ENCODE results near the gene DAZAP2. TPM values are rescaled to one million over a fixed set of nuclear protein-coding genes. Genes with fewer than 3 reads are reported as not detected.

Gene DAZAP2, protein sequence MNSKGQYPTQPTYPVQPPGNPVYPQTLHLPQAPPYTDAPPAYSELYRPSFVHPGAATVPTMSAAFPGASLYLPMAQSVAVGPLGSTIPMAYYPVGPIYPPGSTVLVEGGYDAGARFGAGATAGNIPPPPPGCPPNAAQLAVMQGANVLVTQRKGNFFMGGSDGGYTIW
- total RNA-seq (169 TPM), polyA plus RNA-seq (279 TPM)
- long read RNA-seq, donor 1, transcript DAZAP2-201 (4 exons, 2,598 nt), result major isoform, 15 of 16 reads
- long read RNA-seq, donor 1, partial matches to known transcripts, result 0 of 16 reads
- long read RNA-seq, donor 1, other reads (novel, unspliced or antisense), result 0 of 16 reads
- long read RNA-seq, donor 2, result 0 reads
- long read RNA-seq, donor 3, transcript DAZAP2-206 (2 exons, 598 nt), result minor isoform, 5 of 151 reads
- long read RNA-seq, donor 3, transcript DAZAP2-201 (4 exons, 2,598 nt), result major isoform, 119 of 151 reads
- long read RNA-seq, donor 3, transcript DAZAP2-214 (2 exons, 3,664 nt), result minor isoform, 10 of 151 reads
- long read RNA-seq, donor 3, partial matches to known transcripts, result 12 of 151 reads
- long read RNA-seq, donor 3, other reads (novel, unspliced or antisense), result 0 of 151 reads
- long read RNA-seq, donor 4, transcript DAZAP2-214 (2 exons, 3,664 nt), result minor isoform, 9 of 54 reads
- long read RNA-seq, donor 4, transcript DAZAP2-201 (4 exons, 2,598 nt), result major isoform, 40 of 54 reads
- long read RNA-seq, donor 4, partial matches to known transcripts, result 0 of 54 reads
- long read RNA-seq, donor 4, other reads (novel, unspliced or antisense), result 0 of 54 reads
- long read RNA-seq, donor 5, transcript DAZAP2-206 (2 exons, 598 nt), result minor isoform, 11 of 156 reads
- long read RNA-seq, donor 5, transcript DAZAP2-201 (4 exons, 2,598 nt), result major isoform, 120 of 156 reads
- long read RNA-seq, donor 5, transcript DAZAP2-214 (2 exons, 3,664 nt), result minor isoform, 10 of 156 reads
- long read RNA-seq, donor 5, partial matches to known transcripts, result 8 of 156 reads
- long read RNA-seq, donor 5, other reads (novel, unspliced or antisense), result 5 of 156 reads
- long read RNA-seq, donor 6, transcript DAZAP2-206 (2 exons, 598 nt), result minor isoform, 5 of 100 reads
- long read RNA-seq, donor 6, transcript DAZAP2-214 (2 exons, 3,664 nt), result minor isoform, 18 of 100 reads
- long read RNA-seq, donor 6, transcript DAZAP2-201 (4 exons, 2,598 nt), result major isoform, 75 of 100 reads
- long read RNA-seq, donor 6, partial matches to known transcripts, result 0 of 100 reads
- long read RNA-seq, donor 6, other reads (novel, unspliced or antisense), result 0 of 100 reads
- long read RNA-seq, donor 7, transcript DAZAP2-206 (2 exons, 598 nt), result minor isoform, 5 of 113 reads
- long read RNA-seq, donor 7, transcript DAZAP2-201 (4 exons, 2,598 nt), result major isoform, 94 of 113 reads
- long read RNA-seq, donor 7, partial matches to known transcripts, result 6 of 113 reads
- long read RNA-seq, donor 7, other reads (novel, unspliced or antisense), result 0 of 113 reads
- long read RNA-seq, donor 8, transcript DAZAP2-201 (4 exons, 2,598 nt), result major isoform, 31 of 47 reads
- long read RNA-seq, donor 8, transcript DAZAP2-214 (2 exons, 3,664 nt), result minor isoform, 13 of 47 reads
- long read RNA-seq, donor 8, partial matches to known transcripts, result 0 of 47 reads
- long read RNA-seq, donor 8, other reads (novel, unspliced or antisense), result 0 of 47 reads
- long read RNA-seq, donor 9, transcript DAZAP2-201 (4 exons, 2,598 nt), result major isoform, 77 of 85 reads
- long read RNA-seq, donor 9, transcript DAZAP2-214 (2 exons, 3,664 nt), result minor isoform, 5 of 85 reads
- long read RNA-seq, donor 9, partial matches to known transcripts, result 0 of 85 reads
- long read RNA-seq, donor 9, other reads (novel, unspliced or antisense), result 0 of 85 reads
- long read RNA-seq, donor 10, transcript DAZAP2-214 (2 exons, 3,664 nt), result minor isoform, 14 of 94 reads
- long read RNA-seq, donor 10, transcript DAZAP2-201 (4 exons, 2,598 nt), result major isoform, 68 of 94 reads
- long read RNA-seq, donor 10, partial matches to known transcripts, result 6 of 94 reads
- long read RNA-seq, donor 10, other reads (novel, unspliced or antisense), result 0 of 94 reads

DNA sequence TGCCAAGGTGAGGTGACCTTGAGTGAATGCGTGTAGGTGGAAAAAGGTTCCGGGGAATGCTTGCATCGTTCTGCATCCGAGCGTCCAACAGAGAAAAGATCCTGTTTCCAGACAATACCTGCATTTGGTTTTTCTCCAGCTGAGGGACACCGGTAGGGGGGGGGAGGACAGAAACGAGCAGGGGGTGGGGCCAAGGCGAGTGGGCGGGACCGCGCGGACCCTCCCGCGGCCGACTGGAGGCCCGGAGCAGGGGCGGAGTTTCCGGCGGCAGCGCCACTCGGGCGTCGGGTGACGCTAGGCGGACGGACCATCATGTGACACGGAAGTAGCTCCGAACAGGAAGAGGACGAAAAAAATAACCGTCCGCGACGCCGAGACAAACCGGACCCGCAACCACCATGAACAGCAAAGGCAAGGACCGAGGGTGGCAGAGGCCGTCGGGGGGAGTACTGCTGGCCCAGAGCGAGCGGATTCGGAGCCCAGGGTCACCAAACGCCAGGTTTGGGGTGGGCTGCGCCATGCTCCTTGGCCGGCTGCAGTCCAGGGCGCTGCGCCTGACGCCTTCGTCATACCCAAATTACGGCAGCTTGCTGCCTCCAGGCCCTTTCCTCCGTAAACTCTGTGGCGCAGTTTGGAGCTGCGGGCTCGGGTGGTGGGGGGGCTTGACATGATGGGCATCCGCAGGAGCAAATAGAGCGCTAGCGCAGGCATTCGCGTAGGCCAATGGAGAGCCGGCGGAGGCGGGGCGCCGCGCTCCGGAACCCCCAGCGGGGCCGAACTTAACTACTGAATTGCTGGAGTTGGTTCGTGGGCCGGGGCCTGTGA lies at the start of gene DAZAP2:
Gene DAZAP2 (plus strand): TSS at position 317 of the 825 bp plus-strand sequence. CDS start 82 bp downstream, at position 399.
- H3K4me3 ChIP-seq (ENCODE audit: low read length in 2 of 2), result peak within 1 kb of the TSS; percentile 99
- H3K27ac ChIP-seq (ENCODE audit: low read depth in 1 of 2, low read length in 1 of 2), result peak within 1 kb of the TSS; percentile 100
- WGBS, result under 1% methylated on average over 70 of the region's 70 CpGs
- peaks cover 12 to 19% of the 10 kb centered on the region in 2 donors for H3K4me1 ChIP-seq (ENCODE audit: control insufficient read depth in 2 of 2, insufficient read depth in 2 of 2, low read length in 2 of 2)
- H3K27me3 ChIP-seq (ENCODE audit: control insufficient read depth in 2 of 2, insufficient read depth in 1 of 2, low read length in 1 of 2), result no peaks in the 10 kb centered on the region
- peaks cover 28 to 40% of the 10 kb centered on the region in 2 donors for H3K36me3 ChIP-seq (ENCODE audit: control insufficient read depth in 2 of 2, insufficient read depth in 2 of 2, low read length in 1 of 2)
- no peaks in the 10 kb centered on the region for H3K9me3 ChIP-seq (ENCODE audit: control insufficient read depth in 2 of 2, insufficient read depth in 1 of 2, low read length in 1 of 2)
- peak; percentile 87 to 97 (median 93) for DNase-seq (ENCODE audit: low read depth in 6 of 9, low spot score in 9 of 9)

DNA sequence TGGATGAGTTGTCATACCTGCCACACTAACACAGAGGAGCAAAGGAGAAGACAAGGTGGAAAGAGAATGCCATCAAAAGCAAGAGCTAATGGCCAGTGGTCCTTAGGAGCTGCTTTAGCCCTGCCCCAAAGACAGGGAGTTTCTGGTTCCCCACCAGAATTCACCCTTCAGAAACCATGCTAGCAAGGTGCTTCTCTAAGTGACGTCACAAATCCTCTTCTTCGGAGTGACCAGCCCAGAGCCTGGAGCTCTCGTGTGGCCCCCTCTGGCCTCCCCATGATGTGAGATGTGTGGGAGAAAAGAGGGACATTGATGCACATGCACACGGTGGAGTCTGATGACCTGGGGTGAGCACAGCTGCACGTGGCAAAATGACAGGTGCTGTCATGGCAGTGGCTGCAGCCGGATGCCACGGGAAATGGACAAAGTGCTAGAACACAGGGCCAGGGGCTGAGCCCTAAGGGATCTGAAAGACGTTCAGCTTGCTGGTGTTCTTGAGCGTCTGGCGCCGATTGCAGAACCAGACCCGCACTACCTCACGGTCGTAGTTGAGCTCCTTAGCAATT lies 48.8 kb upstream of the DAZAP2 start:
- 95% methylated on average over 14 of the region's 14 CpGs for WGBS
- H3K4me3 ChIP-seq (ENCODE audit: low read length in 2 of 2), result no peak overlapping the region

GRCh38 chr12:51190820-51191219 lies 47.8 kb upstream of the DAZAP2 start:
- no peak for DNase-seq (ENCODE audit: low read depth in 6 of 9, low spot score in 9 of 9)
- Histone ChIP-seq H3K4me3 (ENCODE audit: low read length in 2 of 2) (no peak overlapping the region), H3K4me1 (ENCODE audit: control insufficient read depth in 2 of 2, insufficient read depth in 2 of 2, low read length in 2 of 2) (peaks cover 0 to 29% of the 10 kb centered on the region in 2 donors), H3K36me3 (ENCODE audit: control insufficient read depth in 2 of 2, insufficient read depth in 2 of 2, low read length in 1 of 2) (no peaks in the 10 kb centered on the region), H3K27ac (ENCODE audit: low read depth in 1 of 2, low read length in 1 of 2) (no peak overlapping the region), H3K9me3 (ENCODE audit: control insufficient read depth in 2 of 2, insufficient read depth in 1 of 2, low read length in 1 of 2) (no peaks in the 10 kb centered on the region), H3K27me3 (ENCODE audit: control insufficient read depth in 2 of 2, insufficient read depth in 1 of 2, low read length in 1 of 2) (no peaks in the 10 kb centered on the region)
- WGBS, result 95% methylated on average over 4 of the region's 4 CpGs

More for the DNA sequence above, 48.8 kb upstream of the DAZAP2 start:
- Histone ChIP-seq H3K36me3 (ENCODE audit: control insufficient read depth in 2 of 2, insufficient read depth in 2 of 2, low read length in 1 of 2) (no peaks in the 10 kb centered on the region), H3K9me3 (ENCODE audit: control insufficient read depth in 2 of 2, insufficient read depth in 1 of 2, low read length in 1 of 2) (no peaks in the 10 kb centered on the region), H3K27me3 (ENCODE audit: control insufficient read depth in 2 of 2, insufficient read depth in 1 of 2, low read length in 1 of 2) (no peaks in the 10 kb centered on the region), H3K4me1 (ENCODE audit: control insufficient read depth in 2 of 2, insufficient read depth in 2 of 2, low read length in 2 of 2) (peaks cover 0 to 30% of the 10 kb centered on the region in 2 donors), H3K27ac (ENCODE audit: low read depth in 1 of 2, low read length in 1 of 2) (no peak overlapping the region)
- no peak for DNase-seq (ENCODE audit: low read depth in 6 of 9, low spot score in 9 of 9)

DNA sequence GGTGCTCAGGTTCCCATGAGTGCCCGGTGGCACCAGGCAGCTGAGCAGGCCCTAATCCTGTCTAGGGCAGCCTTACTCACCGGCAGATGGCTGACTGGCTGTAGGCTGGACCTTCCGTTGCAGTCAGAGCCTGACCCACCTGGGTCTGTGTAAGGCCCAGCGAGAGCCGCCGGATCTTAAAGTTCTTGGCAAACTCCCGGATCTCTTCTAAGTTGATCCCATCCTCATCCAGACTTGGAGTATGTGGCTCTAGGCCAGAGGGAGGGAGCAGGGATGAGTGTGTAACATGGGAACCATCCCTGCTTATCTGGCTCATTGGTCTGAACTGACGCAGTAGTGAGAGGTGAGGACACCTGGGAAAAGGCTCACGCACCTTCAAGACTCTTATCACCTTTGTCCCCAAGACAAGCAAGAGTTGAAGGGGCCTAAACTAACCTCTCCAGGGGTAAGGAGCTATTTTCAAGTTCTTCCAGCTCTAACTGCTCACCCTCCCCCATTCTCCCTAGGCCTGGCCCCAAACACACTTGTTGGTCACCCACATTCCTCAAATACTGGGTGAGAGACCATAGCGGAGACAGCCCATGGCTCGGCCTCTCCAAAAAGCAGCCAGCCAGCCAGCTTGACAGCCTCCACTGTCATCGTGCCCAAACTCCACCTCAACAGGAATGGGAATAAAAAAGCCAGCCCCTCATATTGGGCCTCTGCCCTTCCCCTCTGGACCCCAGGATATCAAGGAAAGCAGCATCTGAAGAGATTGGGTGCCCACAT lies 46.9 kb upstream of the DAZAP2 start:
- Histone ChIP-seq H3K4me1 (ENCODE audit: control insufficient read depth in 2 of 2, insufficient read depth in 2 of 2, low read length in 2 of 2) (peaks cover 0 to 20% of the 10 kb centered on the region in 2 donors), H3K9me3 (ENCODE audit: control insufficient read depth in 2 of 2, insufficient read depth in 1 of 2, low read length in 1 of 2) (no peaks in the 10 kb centered on the region), H3K27ac (ENCODE audit: low read depth in 1 of 2, low read length in 1 of 2) (no peak overlapping the region), H3K36me3 (ENCODE audit: control insufficient read depth in 2 of 2, insufficient read depth in 2 of 2, low read length in 1 of 2) (no peaks in the 10 kb centered on the region), H3K27me3 (ENCODE audit: control insufficient read depth in 2 of 2, insufficient read depth in 1 of 2, low read length in 1 of 2) (no peaks in the 10 kb centered on the region), H3K4me3 (ENCODE audit: low read length in 2 of 2) (no peak overlapping the region)
- WGBS, result 97% methylated on average over 12 of the region's 12 CpGs
- DNase-seq (ENCODE audit: low read depth in 6 of 9, low spot score in 9 of 9), result no peak

- DNase-seq (ENCODE audit: low read depth in 6 of 9, low spot score in 9 of 9), result no peak
- H3K27ac ChIP-seq (ENCODE audit: low read depth in 1 of 2, low read length in 1 of 2), result no peak overlapping the region
- H3K4me3 ChIP-seq (ENCODE audit: low read length in 2 of 2), result no peak overlapping the region
- no peaks in the 10 kb centered on the region for H3K9me3 ChIP-seq (ENCODE audit: control insufficient read depth in 2 of 2, insufficient read depth in 1 of 2, low read length in 1 of 2)
- 96% methylated on average over 5 of the region's 5 CpGs for WGBS
- no peaks in the 10 kb centered on the region for H3K36me3 ChIP-seq (ENCODE audit: control insufficient read depth in 2 of 2, insufficient read depth in 2 of 2, low read length in 1 of 2)
- peaks cover 0 to 14% of the 10 kb centered on the region in 2 donors for H3K4me1 ChIP-seq (ENCODE audit: control insufficient read depth in 2 of 2, insufficient read depth in 2 of 2, low read length in 2 of 2)
- no peaks in the 10 kb centered on the region for H3K27me3 ChIP-seq (ENCODE audit: control insufficient read depth in 2 of 2, insufficient read depth in 1 of 2, low read length in 1 of 2)
These were observed 46.3 kb upstream of the DAZAP2 start for GRCh38 chr12:51192284-51192671.

DNA sequence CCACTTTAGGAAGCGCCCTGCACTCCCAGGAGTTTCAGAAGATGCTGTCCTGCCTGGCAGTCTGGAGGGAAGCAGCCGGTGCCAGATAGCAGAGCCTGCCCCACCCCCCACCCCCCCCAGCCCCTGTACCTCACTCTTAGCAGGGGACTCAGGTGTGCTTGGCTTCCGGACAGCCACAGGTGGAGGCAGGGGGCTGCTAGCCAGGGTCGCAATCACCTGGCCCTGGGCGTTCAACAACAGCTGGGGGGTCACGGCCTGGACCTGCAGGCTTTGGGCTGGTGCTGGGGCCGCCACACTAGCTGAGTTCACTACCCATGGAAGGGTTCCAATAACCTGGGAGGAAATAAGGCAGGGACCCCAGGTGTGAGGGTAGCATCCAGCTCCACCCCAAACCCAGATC lies 42.8 kb upstream of the DAZAP2 start:
- DNase-seq (ENCODE audit: low read depth in 6 of 9, low spot score in 9 of 9), result no peak
- WGBS, result 98% methylated on average over 7 of the region's 7 CpGs
- Histone ChIP-seq H3K4me3 (ENCODE audit: low read length in 2 of 2) (no peak overlapping the region), H3K36me3 (ENCODE audit: control insufficient read depth in 2 of 2, insufficient read depth in 2 of 2, low read length in 1 of 2) (no peaks in the 10 kb centered on the region), H3K9me3 (ENCODE audit: control insufficient read depth in 2 of 2, insufficient read depth in 1 of 2, low read length in 1 of 2) (no peaks in the 10 kb centered on the region), H3K27me3 (ENCODE audit: control insufficient read depth in 2 of 2, insufficient read depth in 1 of 2, low read length in 1 of 2) (no peaks in the 10 kb centered on the region), H3K4me1 (ENCODE audit: control insufficient read depth in 2 of 2, insufficient read depth in 2 of 2, low read length in 2 of 2) (no peaks in the 10 kb centered on the region), H3K27ac (ENCODE audit: low read depth in 1 of 2, low read length in 1 of 2) (no peak overlapping the region)

DNA sequence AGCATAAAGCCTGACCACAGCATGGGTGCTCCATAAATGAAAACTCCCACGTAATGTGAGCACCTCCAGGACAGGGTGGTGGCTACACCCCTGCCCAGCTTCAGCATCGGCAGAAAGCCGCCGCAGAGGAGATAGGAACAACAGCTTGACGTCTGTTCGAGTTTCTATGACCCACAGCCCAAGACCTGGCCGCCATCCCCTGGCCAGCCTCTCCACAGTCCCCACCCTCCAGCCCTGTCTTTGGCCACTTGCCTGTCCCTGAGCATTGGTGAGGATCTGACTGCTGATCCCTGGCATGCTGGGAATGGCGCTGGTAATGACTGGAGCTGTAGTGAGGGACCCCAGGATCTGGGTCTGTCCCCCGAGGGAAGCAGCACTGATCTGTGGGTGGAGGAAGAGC lies 42.1 kb upstream of the DAZAP2 start:
- Histone ChIP-seq H3K9me3 (ENCODE audit: control insufficient read depth in 2 of 2, insufficient read depth in 1 of 2, low read length in 1 of 2) (no peaks in the 10 kb centered on the region), H3K4me3 (ENCODE audit: low read length in 2 of 2) (no peak overlapping the region), H3K27me3 (ENCODE audit: control insufficient read depth in 2 of 2, insufficient read depth in 1 of 2, low read length in 1 of 2) (no peaks in the 10 kb centered on the region), H3K36me3 (ENCODE audit: control insufficient read depth in 2 of 2, insufficient read depth in 2 of 2, low read length in 1 of 2) (no peaks in the 10 kb centered on the region), H3K4me1 (ENCODE audit: control insufficient read depth in 2 of 2, insufficient read depth in 2 of 2, low read length in 2 of 2) (no peaks in the 10 kb centered on the region), H3K27ac (ENCODE audit: low read depth in 1 of 2, low read length in 1 of 2) (no peak overlapping the region)
- WGBS, result 97% methylated on average over 9 of the region's 9 CpGs
- no peak for DNase-seq (ENCODE audit: low read depth in 6 of 9, low spot score in 9 of 9)

Measured in thymus (tissue), 14 donors.